22Rv1 (cell line): ENCODE results near the gene EVI2A.
"Not testable (repeated sequence)": the region's sequence is repeated elsewhere in the genome, so short reads cannot be mapped to it uniquely, and the experiment has no call there.

ENCODE experiments used
- H3K27ac ChIP-seq: fragments of 450-650 bp; 2 replicates; pipeline ENCODE4 v1.5.1; 2017
- ZFX ChIP-seq: fragments of 450-650 bp; IDR thresholded peaks from 2 replicates; pipeline ENCODE4 v1.6.1; 2017; ENCODE audit warnings: antibody characterized with exemption, borderline replicate concordance
- TF ChIP-seq, protein P1 (sequence below): fragments of 450-650 bp; IDR thresholded peaks from 2 replicates; pipeline ENCODE4 v1.5.1; 2017; ENCODE audit warnings: mild to moderate bottlenecking

EVI2A gene

DNA sequence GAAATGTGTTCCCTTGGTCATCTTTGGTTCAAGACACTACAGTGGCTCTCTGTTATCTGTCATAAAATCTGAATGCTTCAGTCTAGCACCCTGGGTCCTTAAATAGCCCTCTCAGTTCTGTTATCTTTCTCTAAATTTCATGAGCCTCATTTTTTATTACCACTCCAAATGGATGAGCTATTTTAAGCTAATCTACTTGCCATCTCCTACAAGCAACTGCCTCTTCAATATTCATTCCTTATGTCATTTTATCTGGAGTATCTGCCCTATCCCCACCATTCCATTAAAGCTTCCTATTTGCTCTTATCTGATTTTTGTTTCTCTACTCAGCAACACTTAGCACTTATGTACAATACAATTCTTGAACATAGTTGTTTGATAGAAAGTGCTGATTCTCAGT is 28.0 kb upstream of the EVI2A start:
- no peak overlapping the region for H3K27ac ChIP-seq
- TF ChIP-seq ZFX, result no peak
- TF ChIP-seq, protein P1, sequence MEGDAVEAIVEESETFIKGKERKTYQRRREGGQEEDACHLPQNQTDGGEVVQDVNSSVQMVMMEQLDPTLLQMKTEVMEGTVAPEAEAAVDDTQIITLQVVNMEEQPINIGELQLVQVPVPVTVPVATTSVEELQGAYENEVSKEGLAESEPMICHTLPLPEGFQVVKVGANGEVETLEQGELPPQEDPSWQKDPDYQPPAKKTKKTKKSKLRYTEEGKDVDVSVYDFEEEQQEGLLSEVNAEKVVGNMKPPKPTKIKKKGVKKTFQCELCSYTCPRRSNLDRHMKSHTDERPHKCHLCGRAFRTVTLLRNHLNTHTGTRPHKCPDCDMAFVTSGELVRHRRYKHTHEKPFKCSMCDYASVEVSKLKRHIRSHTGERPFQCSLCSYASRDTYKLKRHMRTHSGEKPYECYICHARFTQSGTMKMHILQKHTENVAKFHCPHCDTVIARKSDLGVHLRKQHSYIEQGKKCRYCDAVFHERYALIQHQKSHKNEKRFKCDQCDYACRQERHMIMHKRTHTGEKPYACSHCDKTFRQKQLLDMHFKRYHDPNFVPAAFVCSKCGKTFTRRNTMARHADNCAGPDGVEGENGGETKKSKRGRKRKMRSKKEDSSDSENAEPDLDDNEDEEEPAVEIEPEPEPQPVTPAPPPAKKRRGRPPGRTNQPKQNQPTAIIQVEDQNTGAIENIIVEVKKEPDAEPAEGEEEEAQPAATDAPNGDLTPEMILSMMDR, result no peak

DNA sequence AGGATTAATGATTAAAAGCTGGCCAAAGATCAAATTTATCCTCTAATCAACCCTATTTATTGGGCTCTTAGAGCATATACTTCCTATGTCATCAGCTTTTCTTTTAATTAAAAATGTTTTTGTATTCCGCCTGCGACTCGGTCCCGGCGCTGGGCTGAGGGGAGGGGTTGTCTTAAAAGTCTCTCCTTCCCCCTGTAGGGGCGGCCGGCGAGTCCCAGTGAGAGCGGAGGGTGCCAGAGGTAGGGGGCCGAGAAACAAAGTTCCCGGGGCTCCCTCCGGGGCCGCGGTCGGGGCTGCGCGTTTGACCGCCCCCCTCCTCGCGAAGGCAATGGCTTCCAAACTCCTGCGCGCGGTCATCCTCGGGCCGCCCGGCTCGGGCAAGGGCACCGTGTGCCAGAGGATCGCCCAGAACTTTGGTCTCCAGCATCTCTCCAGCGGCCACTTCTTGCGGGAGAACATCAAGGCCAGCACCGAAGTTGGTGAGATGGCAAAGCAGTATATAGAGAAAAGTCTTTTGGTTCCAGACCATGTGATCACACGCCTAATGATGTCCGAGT is 23.8 kb upstream of the EVI2A start:
- not testable (repeated sequence) for H3K27ac ChIP-seq

DNA sequence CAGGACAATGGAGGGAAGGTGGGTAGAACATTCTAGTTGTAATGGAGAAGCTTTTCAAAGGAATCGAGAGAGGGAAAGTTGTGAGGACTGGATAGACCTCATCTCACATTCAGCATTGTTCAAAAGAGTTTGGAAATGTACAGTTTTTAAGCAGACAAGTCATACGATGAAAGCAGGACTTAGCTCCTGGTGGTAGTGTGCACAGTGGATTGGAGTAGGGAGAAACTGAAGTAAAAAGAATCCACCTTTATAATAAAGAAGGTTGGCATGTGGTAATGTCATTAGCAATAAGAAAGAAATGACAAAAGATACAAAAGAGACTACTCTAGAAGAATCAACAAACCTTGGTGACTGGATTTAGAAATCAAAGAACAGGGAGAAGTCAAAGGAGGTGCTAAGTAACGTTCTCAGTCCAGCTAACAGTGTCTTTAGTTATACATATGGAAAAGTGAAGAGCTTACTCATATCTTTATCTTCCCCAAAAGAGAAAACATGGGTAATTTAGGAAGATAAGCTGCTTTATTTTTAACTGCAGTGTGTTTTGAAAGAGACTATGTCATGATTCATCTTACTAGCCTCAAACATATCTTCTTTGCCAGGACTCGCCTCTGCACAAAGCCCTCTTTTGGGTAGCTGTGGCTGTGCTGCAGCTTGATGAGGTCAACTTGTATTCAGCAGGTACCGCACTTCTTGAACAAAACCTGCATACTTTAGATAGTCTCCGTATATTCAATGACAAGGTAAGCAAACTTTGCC is 18.7 kb upstream of the EVI2A start:
- TF ChIP-seq, protein P1, result no peak
- no peak for TF ChIP-seq ZFX
- H3K27ac ChIP-seq, result no peak overlapping the region

DNA sequence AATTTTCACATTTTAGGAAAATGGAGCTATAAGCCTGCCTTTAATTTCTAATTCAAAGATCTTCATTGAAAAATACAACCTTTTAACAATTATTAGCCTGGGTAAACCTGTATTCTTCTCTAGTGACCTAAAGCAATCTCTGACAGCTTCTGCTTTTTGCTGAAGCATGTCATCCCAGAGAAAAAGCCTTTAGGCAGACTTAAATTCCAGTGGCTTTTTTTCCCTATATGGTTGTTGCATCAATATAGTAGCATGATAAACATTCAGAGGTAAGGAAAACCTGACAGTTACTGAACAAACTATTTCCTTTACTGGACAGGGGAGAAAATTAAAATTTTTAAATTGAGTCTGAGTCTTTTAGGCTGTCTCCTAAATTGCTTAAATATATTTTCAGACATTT is 7.8 kb upstream of the EVI2A start:
- H3K27ac ChIP-seq, result no peak overlapping the region
- TF ChIP-seq, protein P1, result no peak

DNA sequence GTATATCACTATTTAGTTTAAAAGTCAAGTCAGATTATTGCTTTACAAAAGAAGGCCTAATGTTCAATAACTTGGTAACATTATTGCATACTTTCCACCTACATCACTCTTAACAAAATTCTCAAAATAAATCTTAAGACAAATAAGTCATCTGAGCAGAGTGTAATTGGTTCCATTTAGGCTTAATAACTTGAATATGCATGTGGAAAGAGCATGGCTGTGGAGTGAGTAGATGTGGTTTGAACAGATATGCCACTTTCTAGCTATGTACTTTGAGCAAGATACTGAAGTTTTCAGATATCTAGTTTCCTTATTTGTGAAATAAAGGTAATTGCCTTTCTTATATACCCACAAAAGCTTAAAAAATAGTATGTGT is 6.7 kb upstream of the EVI2A start:
- no peak for TF ChIP-seq ZFX
- TF ChIP-seq, protein P1, result no peak
- no peak overlapping the region for H3K27ac ChIP-seq

DNA sequence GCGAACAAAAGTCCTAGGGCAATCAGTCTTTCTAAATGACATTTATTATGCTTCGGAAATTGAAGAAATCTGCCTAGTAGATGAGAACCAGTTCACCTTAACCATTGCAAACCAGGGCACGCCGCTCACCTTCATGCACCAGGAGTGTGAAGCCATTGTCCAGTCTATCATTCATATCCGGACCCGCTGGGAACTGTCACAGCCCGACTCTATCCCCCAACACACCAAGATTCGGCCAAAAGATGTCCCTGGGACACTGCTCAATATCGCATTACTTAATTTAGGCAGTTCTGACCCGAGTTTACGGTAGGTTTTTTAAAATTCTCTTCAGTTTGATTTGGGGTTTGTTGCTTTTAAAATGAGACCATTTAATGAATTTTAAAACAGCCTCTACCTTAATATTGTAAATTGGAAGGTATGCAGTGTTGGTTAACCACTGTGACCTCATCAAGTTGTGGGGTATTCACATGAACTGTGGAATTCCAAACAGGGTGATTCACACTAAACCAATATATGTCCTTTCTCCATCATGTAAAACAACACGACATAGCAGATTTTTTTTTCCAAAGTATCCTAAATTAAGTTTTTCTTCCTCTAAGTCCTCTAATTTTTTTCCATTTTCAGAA is 6.2 kb upstream of the EVI2A start:
- H3K27ac ChIP-seq, result no peak overlapping the region
- TF ChIP-seq, protein P1, result no peak
- TF ChIP-seq ZFX, result no peak

DNA sequence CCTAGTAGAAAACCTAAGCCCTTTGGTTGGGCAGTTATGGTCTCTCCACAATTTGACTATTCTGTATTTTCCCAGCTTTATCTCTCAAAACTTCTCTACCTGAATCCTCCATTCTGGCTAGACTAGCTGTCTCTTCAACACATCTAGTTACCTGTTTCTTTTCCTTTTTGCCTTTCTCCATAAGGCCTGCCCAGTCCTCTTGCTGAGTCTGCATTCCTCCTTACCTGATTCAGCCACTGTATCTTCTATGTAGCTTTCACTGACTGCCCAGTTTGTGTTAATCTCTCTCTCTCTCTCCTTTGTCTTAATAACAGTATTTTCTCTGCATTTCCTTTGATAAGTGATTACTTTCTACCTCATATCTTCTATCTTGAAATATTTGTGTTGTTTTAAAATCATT is 2.1 kb upstream of the EVI2A start:
- no peak overlapping the region for H3K27ac ChIP-seq
- no peak for TF ChIP-seq ZFX
- TF ChIP-seq, protein P1, result no peak

DNA sequence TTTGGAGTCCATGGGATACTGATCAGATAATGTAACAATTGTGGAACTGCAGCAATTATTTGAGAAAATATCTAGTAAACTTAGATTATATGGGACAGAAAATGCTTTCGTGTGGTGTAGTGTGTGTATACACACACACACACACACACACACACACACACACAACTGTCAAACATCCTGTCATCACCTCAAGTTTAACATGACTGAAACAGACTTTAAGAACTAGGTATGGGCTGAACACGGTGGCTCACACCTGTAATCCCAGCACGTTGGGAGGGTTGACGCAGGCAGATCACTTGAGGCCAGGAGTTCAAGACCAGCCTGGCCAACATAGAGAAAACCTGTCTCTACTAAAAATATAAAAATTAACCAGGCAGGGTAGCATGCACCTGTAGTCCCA is 544 bp upstream of the EVI2A start:
- TF ChIP-seq, protein P1, result no peak
- no peak for TF ChIP-seq ZFX
- H3K27ac ChIP-seq, result no peak overlapping the region
